ENCODE data around the gene STIM2.
"Not testable (repeated sequence)": the region's sequence is repeated elsewhere in the genome, so short reads cannot be mapped to it uniquely, and the experiment has no call there.

The STIM2 gene

DNA sequence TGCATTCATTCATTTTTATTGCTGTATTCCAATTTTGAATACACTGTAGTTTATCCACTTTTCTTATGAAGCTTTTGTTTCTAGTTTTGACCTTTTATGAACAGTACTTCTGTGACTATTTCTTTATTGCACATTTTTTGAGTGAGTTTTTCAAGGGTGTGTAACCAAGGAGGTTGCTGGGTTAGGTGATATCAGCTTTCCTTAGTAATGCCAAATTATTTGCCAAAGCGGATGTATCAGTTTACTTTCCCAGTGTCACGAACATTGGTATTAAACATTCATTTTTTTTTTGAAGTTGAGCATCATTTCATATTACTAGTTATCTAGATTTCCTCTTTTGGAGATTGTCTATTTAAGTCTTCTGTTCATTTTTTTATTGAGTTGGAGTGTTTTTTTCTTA is 32.9 kb downstream of the STIM2 start:
- H2BK15ac ChIP-seq (ENCODE audit: low read depth, poor library complexity, severe bottlenecking), result no peak overlapping the region
- no peak overlapping the region for H3K23ac ChIP-seq (ENCODE audit: low read length in 2 of 2)
- no peak overlapping the region for H2AK5ac ChIP-seq (ENCODE audit: low read length, severe bottlenecking)
- H3K27ac ChIP-seq (ENCODE audit: low read length, poor library complexity, severe bottlenecking), result no peak overlapping the region
- H2BK5ac ChIP-seq (ENCODE audit: low read depth, low read length, poor library complexity, severe bottlenecking), result peak overlapping the region; percentile 66
- H3K4me1 ChIP-seq (ENCODE audit: control insufficient read depth, insufficient read depth, low read depth, low read length), result no peaks in the 10 kb centered on the region
- no peaks in the 10 kb centered on the region for H3K27me3 ChIP-seq (ENCODE audit: control insufficient read depth in 1 of 2, insufficient read depth in 1 of 2, low read length in 2 of 2)
- no peak overlapping the region for H3K18ac ChIP-seq (ENCODE audit: low read depth in 1 of 2, low read length in 2 of 2)
- no peak overlapping the region for H4K91ac ChIP-seq (ENCODE audit: low read length)
- no peak overlapping the region for H3K14ac ChIP-seq (ENCODE audit: low read length in 2 of 2)
- no peak overlapping the region for H4K8ac ChIP-seq (ENCODE audit: low read length)
- H2BK12ac ChIP-seq (ENCODE audit: low read length in 2 of 2), result no peak overlapping the region
- H3K79me1 ChIP-seq (replicated peaks; ENCODE audit: low read length, poor library complexity, severe bottlenecking), result peaks cover 36% of the 10 kb centered on the region
- no CpG with 5 or more reads among the region's 2 CpGs for WGBS
- no peak overlapping the region for H2AFZ ChIP-seq (ENCODE audit: low read depth, low read length)
- no peak overlapping the region for H3K4me2 ChIP-seq (ENCODE audit: low read length, poor library complexity, severe bottlenecking)
- H3K9me3 ChIP-seq (ENCODE audit: control insufficient read depth, low read length), result no peaks in the 10 kb centered on the region
- no peak for DNase-seq
- no peak overlapping the region for H3K9ac ChIP-seq (ENCODE audit: low read length)
- H2BK120ac ChIP-seq (ENCODE audit: low read depth, low read length), result no peak overlapping the region
- H3K4ac ChIP-seq (ENCODE audit: low read depth in 1 of 2, low read length in 2 of 2), result no peak overlapping the region
- no peak overlapping the region for H3K4me3 ChIP-seq (ENCODE audit: insufficient read depth in 1 of 2, low read depth in 1 of 2, low read length in 2 of 2)
- H3K36me3 ChIP-seq (ENCODE audit: control insufficient read depth in 1 of 2, insufficient read depth in 2 of 2, low read depth in 1 of 2, low read length in 2 of 2), result no peaks in the 10 kb centered on the region

DNA sequence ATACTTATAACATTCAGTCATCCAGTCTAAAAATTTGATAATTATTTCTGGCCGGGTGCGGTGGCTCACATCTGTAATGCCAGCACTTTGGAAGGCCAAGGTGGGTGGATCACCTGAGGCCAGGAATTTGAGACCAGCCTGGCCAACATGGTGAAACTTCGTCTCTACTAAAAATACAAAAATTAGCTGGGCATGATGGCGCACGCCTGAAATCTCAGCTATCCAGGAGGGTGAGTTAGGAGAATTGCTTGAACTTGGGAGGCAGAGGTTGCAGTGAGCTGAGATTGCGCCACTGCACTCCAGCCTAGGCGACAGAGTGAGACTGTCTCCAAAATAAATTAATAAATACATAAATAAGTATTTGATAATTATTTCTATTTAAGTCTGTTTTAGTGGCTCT is 34.2 kb downstream of the STIM2 start:
- H2BK15ac ChIP-seq (ENCODE audit: low read depth, poor library complexity, severe bottlenecking); H2BK5ac ChIP-seq (ENCODE audit: low read depth, low read length, poor library complexity, severe bottlenecking); H3K27ac ChIP-seq (ENCODE audit: low read length, poor library complexity, severe bottlenecking); H3K23ac ChIP-seq (ENCODE audit: low read length in 2 of 2); H2BK120ac ChIP-seq (ENCODE audit: low read depth, low read length); H2BK12ac ChIP-seq (ENCODE audit: low read length in 2 of 2); H2AFZ ChIP-seq (ENCODE audit: low read depth, low read length); H3K9me3 ChIP-seq (ENCODE audit: control insufficient read depth, low read length); H3K4me1 ChIP-seq (ENCODE audit: control insufficient read depth, insufficient read depth, low read depth, low read length); H3K14ac ChIP-seq (ENCODE audit: low read length in 2 of 2); H3K36me3 ChIP-seq (ENCODE audit: control insufficient read depth in 1 of 2, insufficient read depth in 2 of 2, low read depth in 1 of 2, low read length in 2 of 2); H4K91ac ChIP-seq (ENCODE audit: low read length); DNase-seq; H3K4me3 ChIP-seq (ENCODE audit: insufficient read depth in 1 of 2, low read depth in 1 of 2, low read length in 2 of 2); H4K8ac ChIP-seq (ENCODE audit: low read length); H3K4ac ChIP-seq (ENCODE audit: low read depth in 1 of 2, low read length in 2 of 2); H3K9ac ChIP-seq (ENCODE audit: low read length); H3K27me3 ChIP-seq (ENCODE audit: control insufficient read depth in 1 of 2, insufficient read depth in 1 of 2, low read length in 2 of 2); H2AK5ac ChIP-seq (ENCODE audit: low read length, severe bottlenecking); H3K18ac ChIP-seq (ENCODE audit: low read depth in 1 of 2, low read length in 2 of 2); H3K4me2 ChIP-seq (ENCODE audit: low read length, poor library complexity, severe bottlenecking): not testable (repeated sequence)
- H3K79me1 ChIP-seq (replicated peaks; ENCODE audit: low read length, poor library complexity, severe bottlenecking), result peaks cover 25% of the 10 kb centered on the region
- 99% methylated on average over 5 of the region's 7 CpGs for WGBS

DNA sequence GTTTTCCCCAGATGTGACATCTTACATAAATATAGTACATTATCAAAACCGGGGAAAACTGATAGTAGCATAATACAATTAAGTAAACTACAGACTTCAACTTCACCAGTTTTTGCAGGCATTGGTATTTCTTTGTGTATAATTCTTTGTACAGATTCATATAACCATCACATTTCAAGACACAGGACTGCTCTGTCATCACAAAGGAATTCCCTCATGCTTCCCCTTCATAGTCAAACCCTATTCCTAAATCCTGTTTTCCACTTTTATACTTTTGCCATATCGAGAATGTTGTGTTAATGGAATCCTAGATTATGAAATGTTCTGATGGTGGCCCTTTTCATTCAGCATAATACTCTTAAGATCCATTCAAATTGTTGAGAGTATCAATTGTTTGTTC is 36.0 kb downstream of the STIM2 start:
- H3K9ac ChIP-seq (ENCODE audit: low read length), result no peak overlapping the region
- no peak overlapping the region for H2BK15ac ChIP-seq (ENCODE audit: low read depth, poor library complexity, severe bottlenecking)
- no peak overlapping the region for H3K23ac ChIP-seq (ENCODE audit: low read length in 2 of 2)
- H2BK12ac ChIP-seq (ENCODE audit: low read length in 2 of 2), result no peak overlapping the region
- H3K4me2 ChIP-seq (ENCODE audit: low read length, poor library complexity, severe bottlenecking), result no peak overlapping the region
- WGBS, result no CpG with 5 or more reads among the region's 2 CpGs
- H4K91ac ChIP-seq (ENCODE audit: low read length), result no peak overlapping the region
- H3K4me1 ChIP-seq (ENCODE audit: control insufficient read depth, insufficient read depth, low read depth, low read length), result no peaks in the 10 kb centered on the region
- H3K36me3 ChIP-seq (ENCODE audit: control insufficient read depth in 1 of 2, insufficient read depth in 2 of 2, low read depth in 1 of 2, low read length in 2 of 2), result no peaks in the 10 kb centered on the region
- no peak overlapping the region for H3K14ac ChIP-seq (ENCODE audit: low read length in 2 of 2)
- H2BK5ac ChIP-seq (ENCODE audit: low read depth, low read length, poor library complexity, severe bottlenecking), result no peak overlapping the region
- no peak overlapping the region for H3K4me3 ChIP-seq (ENCODE audit: insufficient read depth in 1 of 2, low read depth in 1 of 2, low read length in 2 of 2)
- no peaks in the 10 kb centered on the region for H3K27me3 ChIP-seq (ENCODE audit: control insufficient read depth in 1 of 2, insufficient read depth in 1 of 2, low read length in 2 of 2)
- H2AFZ ChIP-seq (ENCODE audit: low read depth, low read length), result no peak overlapping the region
- peak; percentile 13 for DNase-seq
- H4K8ac ChIP-seq (ENCODE audit: low read length), result no peak overlapping the region
- no peak overlapping the region for H2AK5ac ChIP-seq (ENCODE audit: low read length, severe bottlenecking)
- no peak overlapping the region for H3K4ac ChIP-seq (ENCODE audit: low read depth in 1 of 2, low read length in 2 of 2)
- no peak overlapping the region for H3K27ac ChIP-seq (ENCODE audit: low read length, poor library complexity, severe bottlenecking)
- peaks cover 18% of the 10 kb centered on the region for H3K79me1 ChIP-seq (replicated peaks; ENCODE audit: low read length, poor library complexity, severe bottlenecking)
- H3K9me3 ChIP-seq (ENCODE audit: control insufficient read depth, low read length), result no peaks in the 10 kb centered on the region
- H3K18ac ChIP-seq (ENCODE audit: low read depth in 1 of 2, low read length in 2 of 2), result no peak overlapping the region
- H2BK120ac ChIP-seq (ENCODE audit: low read depth, low read length), result no peak overlapping the region

DNA sequence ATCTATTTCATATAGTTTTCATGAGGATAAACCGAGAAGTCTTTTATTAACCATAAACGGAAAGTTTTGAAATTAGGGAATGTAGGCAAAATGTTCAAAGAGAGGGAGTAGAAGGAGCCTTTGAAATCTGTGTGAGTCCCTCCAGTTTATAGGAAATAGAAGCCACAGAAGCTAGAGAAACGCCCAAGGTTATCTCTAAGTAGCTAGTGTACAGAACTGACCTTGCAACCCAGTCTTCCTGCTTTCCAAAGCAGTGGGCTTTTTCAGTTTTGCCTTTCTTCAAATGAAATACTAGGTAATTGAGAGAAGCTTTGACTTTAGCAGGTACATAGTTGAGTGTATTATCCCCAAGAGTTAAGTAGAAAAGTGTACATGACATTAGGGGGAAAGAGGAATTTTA is 39.4 kb downstream of the STIM2 start:
- H4K91ac ChIP-seq (ENCODE audit: low read length), result no peak overlapping the region
- no peak overlapping the region for H2AK5ac ChIP-seq (ENCODE audit: low read length, severe bottlenecking)
- no peak overlapping the region for H3K18ac ChIP-seq (ENCODE audit: low read depth in 1 of 2, low read length in 2 of 2)
- H3K23ac ChIP-seq (ENCODE audit: low read length in 2 of 2), result no peak overlapping the region
- DNase-seq, result peak; percentile 3
- H3K27ac ChIP-seq (ENCODE audit: low read length, poor library complexity, severe bottlenecking), result no peak overlapping the region
- no peak overlapping the region for H3K9ac ChIP-seq (ENCODE audit: low read length)
- H2BK120ac ChIP-seq (ENCODE audit: low read depth, low read length), result no peak overlapping the region
- no peak overlapping the region for H2BK12ac ChIP-seq (ENCODE audit: low read length in 2 of 2)
- peaks cover 18% of the 10 kb centered on the region for H3K79me1 ChIP-seq (replicated peaks; ENCODE audit: low read length, poor library complexity, severe bottlenecking)
- no peaks in the 10 kb centered on the region for H3K9me3 ChIP-seq (ENCODE audit: control insufficient read depth, low read length)
- no peak overlapping the region for H3K4ac ChIP-seq (ENCODE audit: low read depth in 1 of 2, low read length in 2 of 2)
- no peaks in the 10 kb centered on the region for H3K27me3 ChIP-seq (ENCODE audit: control insufficient read depth in 1 of 2, insufficient read depth in 1 of 2, low read length in 2 of 2)
- WGBS, result 73% methylated on average over 3 of the region's 3 CpGs
- H3K4me1 ChIP-seq (ENCODE audit: control insufficient read depth, insufficient read depth, low read depth, low read length), result no peaks in the 10 kb centered on the region
- no peak overlapping the region for H4K8ac ChIP-seq (ENCODE audit: low read length)
- H2BK5ac ChIP-seq (ENCODE audit: low read depth, low read length, poor library complexity, severe bottlenecking), result no peak overlapping the region
- H3K4me2 ChIP-seq (ENCODE audit: low read length, poor library complexity, severe bottlenecking), result no peak overlapping the region
- no peaks in the 10 kb centered on the region for H3K36me3 ChIP-seq (ENCODE audit: control insufficient read depth in 1 of 2, insufficient read depth in 2 of 2, low read depth in 1 of 2, low read length in 2 of 2)
- no peak overlapping the region for H3K14ac ChIP-seq (ENCODE audit: low read length in 2 of 2)
- no peak overlapping the region for H3K4me3 ChIP-seq (ENCODE audit: insufficient read depth in 1 of 2, low read depth in 1 of 2, low read length in 2 of 2)
- no peak overlapping the region for H2BK15ac ChIP-seq (ENCODE audit: low read depth, poor library complexity, severe bottlenecking)
- H2AFZ ChIP-seq (ENCODE audit: low read depth, low read length), result no peak overlapping the region

All from mesenchymal stem cell (in vitro differentiated cells and primary cell).